GM15510 (cell line): ENCODE measurements around the gene HNF4A.

Experiments
- POLR2A ChIP-seq: IDR thresholded peaks from 3 replicates; pipeline ENCODE4 v1.6.1; 2011; ENCODE audit warnings: borderline replicate concordance; ENCODE audit not compliant: insufficient read length; ENCODE audit errors: extremely low read depth

The HNF4A gene

DNA sequence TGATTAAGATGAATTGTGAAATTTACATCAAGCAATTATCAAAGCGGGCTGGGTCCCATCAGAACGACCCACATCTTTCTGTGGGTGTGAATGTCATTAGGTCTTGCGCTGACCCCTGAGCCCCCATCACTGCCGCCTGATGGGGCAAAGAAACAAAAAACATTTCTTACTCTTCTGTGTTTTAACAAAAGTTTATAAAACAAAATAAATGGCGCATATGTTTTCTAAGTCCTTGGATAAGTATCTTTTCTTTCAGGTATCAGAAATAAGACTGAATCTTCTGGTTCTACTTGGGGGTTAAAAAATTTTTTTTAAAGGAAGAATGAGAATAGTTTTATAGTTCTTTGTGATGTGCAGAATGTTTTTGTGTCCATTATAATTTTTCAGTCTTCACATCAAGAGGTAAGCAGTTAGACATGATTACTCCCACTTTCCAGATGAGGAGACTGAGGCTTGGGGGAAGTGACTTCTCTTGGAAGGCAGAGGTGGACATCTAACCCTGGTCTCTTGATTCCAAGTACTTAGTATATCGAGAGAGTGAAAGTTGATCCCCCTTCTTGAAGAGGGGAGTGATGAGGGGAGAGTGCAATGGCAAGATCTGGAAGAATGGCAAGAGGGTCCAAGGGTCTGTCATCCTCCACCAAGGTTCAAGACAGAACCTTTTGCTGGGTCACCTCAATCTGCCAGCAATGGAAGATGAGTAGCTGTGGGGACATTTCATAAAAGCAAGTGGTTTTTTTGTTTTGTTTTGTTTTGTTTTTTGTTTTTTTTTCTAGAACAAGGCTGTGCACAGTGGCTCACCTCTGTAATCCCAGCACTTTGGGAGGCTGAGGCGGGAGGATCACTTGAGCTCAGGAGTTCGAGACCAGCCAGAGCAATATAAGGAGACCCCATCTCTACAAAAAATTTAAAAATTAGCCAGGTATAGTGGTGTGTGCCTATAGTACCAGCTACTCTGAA is 77.4 kb downstream of the HNF4A start:
- TF ChIP-seq POLR2A: no peak

DNA sequence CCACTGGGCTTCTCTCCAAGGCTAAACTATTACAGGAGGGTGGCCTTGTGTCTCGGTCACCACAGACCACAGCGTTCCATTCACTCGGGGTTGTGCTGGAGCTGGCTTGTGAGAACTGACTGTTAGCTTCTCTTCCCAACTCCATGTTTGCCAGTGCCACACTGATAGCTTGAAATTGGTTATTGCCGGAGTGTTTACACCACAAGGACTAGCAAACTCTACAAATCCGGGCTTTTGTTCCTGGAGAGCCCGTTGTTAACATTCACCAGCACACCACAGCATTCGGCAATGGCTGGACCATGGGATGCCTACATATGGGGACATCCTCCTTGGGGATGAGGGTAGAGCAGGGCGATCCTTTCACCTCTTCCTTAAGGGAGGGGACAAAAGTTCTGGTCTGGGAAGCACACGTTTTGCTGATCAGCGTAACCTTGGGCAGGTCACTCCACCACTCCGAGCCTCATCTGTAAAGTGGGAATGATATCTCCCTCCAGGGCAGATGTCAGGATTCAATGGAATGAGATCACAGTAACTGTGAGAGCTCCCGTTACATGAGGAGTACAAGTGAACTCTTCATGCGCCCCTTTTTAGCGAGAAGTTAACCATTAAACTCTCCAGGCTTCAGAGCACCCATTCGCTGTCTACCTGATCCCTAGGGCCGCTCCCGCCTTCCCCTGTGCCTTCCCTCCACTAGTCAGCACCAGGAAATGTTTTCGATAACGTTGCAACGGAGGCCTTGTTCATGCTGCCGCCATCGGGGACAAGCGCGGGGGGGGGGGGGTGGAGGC is 78.4 kb downstream of the HNF4A start:
- TF ChIP-seq POLR2A: no peak

DNA sequence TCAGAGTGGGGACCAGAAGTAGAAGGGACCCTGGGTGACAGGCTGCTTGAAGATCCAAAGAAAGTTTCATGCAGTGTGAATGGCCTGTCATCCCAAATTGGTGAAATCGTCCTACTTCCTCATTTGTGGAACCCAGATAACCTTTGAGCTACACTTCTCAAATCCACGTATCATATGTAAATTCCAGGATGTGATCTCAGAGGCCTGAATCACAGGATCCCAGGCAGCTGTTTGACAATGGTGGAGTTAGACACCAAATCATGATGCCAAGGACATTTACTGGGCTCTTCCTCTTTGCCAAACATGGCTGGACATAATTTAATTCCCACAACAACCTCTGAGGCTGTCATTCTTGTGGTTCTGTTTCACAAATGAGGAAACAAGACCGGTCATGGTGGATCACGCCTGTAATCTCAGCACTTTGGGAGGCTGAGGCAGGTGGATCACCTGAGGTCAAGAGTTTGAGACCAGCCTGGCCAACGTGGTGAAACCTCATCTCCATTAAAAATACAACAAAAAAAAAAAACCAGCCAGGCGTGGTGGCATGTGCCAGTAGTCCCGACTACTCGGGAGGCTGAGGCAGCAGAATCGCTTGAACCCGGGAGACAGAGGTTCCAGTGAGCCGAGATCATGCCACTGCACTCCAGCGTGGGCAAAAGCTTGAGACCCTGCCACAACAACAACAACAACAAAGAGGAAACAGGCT is 80.3 kb downstream of the HNF4A start:
- no peak for TF ChIP-seq POLR2A

DNA sequence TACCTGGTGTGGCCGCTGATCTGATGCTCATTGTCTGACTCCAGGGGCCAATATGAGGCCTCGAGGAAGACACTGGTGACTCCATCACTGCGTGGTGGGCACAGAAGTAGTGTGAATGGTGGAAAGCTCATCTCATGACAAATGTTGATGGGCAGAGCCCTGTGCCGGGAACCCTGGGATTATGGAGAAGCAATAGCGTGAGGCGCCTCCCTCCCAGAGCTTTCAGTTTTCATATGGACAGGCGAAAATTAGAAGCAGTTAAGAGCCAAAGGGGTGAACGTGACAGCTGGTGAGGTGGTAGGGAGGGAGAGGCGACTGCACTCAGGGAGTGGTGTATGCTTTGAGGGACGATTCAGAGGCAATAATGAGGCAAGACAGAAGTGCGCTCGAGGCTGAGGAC is 80.9 kb downstream of the HNF4A start:
- no peak for TF ChIP-seq POLR2A

DNA sequence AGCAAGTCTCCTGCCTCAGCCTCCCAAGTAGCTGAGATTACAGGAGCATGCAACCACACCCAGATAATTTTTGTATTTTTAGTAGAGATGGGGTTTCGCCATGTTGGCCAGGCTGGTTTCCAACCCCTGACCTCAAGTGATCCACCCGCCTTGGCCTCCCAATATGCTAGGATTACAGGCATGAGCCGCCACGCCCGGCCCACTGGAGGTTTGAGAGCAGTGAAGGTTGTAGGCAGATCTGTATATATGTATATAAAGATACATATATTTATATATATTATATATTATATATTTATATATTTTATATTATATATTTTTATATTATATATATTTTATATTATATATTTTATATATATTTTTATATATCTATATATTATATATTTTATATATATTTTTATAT is 82.0 kb downstream of the HNF4A start:
- TF ChIP-seq POLR2A: no peak

DNA sequence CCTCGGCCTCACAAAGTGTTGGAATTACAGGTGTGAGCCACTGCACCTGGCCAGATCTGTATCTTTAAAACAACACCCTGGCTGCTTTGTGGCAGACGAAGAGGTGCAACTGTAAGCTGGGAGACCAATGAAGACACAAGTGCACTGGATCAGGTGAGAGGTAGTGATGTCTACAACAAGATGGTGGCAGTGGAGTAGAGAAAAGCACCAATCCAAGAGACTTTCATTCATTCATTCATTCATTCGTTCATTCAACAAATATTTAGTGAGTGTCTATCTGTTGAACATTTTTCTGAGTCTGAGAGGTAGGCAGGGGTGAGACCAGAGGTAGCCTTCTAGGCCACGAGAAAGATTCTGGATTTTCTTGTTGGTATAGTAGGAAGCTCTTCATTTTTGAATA is 83.3 kb downstream of the HNF4A start:
- TF ChIP-seq POLR2A: no peak

DNA sequence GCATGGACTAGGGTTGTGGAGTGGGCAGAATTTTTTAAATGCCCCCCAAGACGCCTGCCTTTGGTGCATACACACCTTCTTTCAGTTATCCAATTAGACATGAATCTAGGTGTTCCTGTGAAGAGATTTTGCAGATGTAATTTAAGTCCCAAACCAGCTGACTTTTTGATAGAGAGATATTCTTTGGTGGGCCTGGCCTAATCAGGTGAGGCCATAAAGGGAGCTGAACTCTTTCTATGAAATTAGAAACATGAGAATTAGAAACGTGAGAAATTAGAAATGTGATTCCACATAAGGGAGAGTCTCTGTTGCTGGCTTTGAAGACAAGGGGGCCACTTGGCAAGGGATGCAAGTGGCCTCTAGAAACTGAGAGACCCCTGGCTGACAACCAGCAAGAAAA is 83.8 kb downstream of the HNF4A start:
- no peak for TF ChIP-seq POLR2A

DNA sequence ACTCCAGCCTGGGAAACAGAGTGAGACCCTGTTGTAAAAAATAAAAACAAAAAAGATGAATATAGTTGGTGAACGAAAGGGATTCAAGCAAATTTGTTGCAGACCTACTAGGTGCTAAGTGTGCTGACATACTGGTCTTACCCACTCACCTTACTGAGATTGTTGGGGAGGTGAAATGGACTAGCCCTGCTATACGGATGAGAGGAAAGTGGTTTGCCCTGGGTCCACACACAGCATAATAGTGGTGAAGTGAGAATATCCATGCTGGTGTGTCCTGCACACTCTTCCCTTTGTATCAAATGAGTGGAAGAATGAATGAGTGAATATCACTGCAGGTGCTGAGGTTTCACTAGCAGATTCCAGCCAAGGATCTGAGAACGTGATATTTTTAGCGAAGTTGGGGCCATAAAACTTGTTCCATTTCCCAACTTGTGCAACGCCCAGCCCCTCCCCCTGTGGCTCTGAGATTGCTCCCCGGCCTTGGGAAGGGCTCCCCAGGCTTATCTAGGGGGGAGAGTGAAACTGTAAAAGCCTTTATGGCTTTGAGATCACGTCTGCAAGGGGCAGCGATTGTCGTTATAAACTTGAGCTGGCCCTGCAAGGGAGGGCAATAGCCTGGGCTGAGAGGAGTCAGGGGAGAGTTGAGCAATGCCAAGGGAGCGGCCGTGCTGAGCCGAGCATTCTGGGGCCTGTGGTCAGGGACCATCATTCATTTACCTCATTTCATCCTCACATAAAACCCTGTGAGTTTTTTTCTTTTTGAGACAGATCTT is 87.0 kb downstream of the HNF4A start:
- TF ChIP-seq POLR2A: no peak

DNA sequence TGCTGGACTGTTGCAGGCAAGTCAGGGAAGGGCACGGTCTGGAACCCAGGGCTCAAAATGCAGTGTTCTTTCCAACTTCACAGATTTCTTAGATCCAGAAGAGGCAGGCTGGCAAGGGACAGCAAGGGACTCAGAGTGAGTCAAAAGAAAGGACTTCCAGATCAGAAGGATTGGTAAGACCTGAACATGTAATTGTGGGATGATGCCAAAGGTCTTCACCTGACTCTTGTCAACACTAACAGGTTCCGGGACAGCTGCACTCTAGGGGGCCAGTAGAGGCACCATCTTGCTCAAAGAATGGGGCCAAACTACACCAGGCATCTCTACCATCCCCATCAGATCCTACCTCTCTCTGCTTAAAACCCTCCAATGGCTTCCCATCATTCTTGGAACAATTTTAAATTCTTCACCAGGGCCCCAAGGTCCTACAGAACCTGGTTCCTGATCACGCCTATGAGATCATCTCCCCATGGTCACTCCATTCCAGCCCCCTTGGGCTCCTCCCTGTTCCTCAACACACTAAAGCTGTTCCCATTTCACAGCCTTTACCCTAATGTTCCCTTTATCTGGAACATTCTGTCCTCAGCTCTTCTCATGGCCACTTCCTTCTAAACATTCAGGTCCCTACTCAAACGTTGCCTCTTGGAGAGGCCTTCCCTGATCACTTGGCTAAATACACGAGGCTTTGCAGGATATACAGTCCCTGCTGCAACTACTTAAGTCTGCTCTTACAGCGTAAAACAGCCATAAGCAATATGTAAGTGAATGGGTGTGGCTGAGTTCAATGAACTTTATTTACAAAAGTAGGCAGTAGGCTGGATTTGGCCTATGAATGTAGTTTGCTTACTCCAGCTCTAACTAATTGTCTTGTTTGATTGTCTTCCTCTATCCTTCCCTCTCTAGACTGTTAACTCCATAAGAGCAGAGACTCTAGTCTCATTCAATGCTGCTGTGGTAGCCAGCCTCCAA is 90.5 kb downstream of the HNF4A start:
- no peak for TF ChIP-seq POLR2A

DNA sequence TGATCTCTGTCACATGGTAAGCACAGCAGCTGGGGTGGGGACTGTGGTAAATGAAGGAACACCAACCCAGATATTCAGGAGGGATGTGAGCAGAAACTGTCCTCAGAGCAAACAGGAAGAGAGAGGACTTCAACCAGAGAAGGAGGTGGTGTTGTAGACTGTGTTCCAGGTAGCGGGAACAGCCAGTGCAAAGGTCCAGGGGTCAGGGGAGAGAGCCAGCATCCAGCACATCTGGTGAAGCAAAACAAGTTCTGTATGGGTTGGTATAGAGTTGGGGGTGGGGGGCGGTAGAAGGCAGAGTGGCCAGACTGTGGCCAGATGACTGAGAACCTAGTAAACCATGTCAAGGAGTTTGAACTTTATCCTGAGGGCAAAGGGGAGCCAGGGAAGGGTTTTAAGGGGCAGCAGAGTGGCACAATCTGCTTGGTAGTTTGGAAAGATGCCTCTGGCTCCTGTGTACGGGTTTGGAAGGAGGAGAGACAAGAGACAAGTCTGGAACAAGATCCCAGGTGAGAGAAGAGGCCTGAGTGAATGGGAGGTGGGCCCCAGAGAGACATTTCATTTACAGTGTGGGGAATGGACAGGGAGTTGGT is 92.4 kb downstream of the HNF4A start:
- TF ChIP-seq POLR2A: no peak

DNA sequence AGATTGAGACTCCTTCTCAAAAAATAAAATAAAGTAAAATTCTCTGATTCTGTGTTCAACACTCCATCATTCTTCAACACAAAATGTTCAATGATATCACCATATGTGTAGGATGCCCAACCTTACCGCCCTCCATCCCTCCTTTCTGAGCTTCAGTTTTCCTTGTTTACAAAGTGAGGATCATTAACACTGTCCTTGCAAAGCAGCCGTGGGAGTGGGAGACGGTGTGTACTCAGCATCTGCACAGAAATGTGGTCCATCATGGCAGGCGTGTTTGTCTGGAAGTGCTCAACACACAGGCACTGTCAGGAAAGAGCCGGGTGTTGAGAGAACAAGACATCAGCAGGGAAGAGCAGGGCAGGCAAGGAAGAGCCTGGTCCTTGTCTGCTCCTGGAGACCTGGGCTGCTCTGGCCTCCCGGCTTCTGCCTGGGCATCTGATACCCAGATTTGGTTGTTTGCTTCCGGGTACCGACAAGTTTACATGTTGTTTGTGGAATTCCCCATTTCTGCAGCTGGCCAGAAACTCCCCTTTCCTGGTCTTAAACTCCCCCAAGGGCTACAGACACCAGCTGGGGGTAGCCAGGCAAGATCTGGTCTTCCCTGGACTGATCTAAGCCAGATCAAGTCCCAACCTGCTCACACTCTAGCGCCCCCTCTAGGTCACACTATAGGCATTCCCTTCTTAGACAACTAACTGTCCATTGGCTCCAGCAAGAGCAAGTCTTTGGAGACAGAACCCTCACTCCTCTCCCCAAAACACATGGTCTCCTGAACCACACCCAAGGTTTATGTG is 93.5 kb downstream of the HNF4A start:
- TF ChIP-seq POLR2A: no peak

DNA sequence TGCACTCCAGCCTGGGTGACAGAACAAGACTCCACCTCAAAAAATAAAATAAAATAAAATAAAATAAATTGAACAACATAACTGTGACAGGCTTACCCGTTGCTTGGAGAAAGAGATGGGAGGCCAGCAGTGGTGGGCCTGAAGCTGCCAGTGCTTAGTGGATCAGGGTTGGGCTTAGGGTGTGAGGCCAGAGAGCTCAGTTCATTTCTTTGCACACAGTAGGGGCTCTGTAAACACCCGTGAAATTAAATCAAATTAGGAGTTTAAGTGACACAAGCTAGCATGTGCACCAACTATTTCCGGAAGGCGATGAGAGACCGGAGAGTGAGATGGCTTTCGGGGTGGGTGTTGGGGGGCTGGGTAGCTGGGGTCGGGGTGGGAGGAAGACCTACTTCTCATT is 94.4 kb downstream of the HNF4A start:
- no peak for TF ChIP-seq POLR2A
